HK-2 (cell line): ENCODE measurements around the gene RPL13A.
A peak's percentile ranks its signal among the peaks of the same experiment; 100 is the strongest.
"Not testable (repeated sequence)": the region's sequence is repeated elsewhere in the genome, so short reads cannot be mapped to it uniquely, and the experiment has no call there.

Experiments
- DNase-seq: peaks from one replicate; pipeline ENCODE4 v3.0.0-alpha.2; 2018; ENCODE audit not compliant: unreplicated experiment

RPL13A gene

DNA sequence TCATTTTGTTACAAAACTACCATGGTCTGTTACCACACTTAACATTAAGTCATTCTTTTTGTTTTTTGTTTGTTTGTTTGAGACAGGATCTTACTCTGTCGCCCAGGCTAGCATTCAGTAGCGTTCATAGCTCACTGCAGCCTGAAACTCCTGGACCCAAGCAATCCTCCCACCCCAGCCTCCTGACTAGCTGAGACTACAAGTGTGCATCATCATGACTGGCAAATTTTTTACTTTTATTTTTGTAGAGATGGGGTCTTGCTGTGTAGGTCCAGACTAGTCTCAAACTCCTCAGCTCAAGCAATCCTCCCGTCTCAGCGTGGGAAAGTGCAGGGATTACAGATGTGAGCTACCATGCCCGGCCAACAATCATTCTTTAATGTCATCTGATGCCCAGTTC lies 31.1 kb upstream of the RPL13A start:
- no peak for DNase-seq

DNA sequence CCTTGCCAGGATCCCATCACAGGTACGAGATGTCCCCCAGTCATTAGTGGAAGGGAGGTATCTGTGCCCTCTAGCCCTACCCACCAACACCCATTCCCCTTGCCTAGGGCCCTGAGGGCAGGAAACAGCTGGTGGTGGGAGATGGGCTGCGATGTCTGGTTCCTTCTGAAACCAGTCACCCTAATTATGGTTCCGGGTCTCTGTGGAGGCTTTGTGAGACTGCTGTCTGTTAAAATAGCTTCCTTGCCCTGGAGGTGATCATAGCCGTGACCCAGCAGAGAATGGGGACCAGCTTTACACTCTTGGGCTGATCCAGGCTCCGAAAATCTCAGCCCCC lies 28.9 kb upstream of the RPL13A start:
- DNase-seq: no peak

- no peak for DNase-seq
Measured at GRCh38 chr19:49459388-49459787, 28.0 kb upstream of the RPL13A start.

DNA sequence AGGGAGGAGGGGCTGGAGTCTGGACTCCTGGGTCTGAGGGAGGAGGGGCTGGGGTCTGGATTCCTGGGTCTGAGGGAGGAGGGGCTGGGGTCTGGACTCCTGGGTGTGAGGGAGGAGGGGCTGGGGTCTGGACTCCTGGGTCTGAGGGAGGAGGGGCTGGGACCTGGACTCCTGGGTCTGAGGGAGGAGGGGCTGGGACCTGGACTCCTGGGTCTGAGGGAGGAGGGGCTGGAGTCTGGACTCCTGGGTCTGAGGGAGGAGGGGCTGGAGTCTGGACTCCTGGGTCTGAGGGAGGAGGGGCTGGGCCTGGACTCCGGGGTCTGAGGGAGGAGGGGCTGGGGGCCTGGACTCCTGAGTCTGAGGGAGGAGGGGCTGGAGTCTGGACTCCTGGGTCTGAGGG lies 26.3 kb upstream of the RPL13A start:
- DNase-seq: not testable (repeated sequence)

DNA sequence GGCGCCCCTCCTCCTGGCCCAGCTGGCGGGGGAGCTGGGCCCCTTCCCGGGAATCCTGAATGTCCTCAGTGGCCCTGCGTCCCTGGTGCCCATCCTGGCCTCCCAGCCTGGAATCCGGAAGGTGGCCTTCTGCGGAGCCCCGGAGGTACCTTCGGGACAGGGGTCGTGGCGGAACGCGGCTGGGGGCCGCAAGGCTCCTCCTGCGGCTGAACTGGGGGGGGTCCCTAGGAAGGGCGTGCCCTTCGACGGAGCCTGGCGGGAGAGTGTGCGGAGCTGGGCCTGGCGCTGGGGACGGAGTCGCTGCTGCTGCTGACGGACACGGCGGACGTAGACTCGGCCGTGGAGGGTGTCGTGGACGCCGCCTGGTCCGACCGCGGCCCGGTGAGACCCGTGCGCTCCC lies 25.8 kb upstream of the RPL13A start:
- no peak for DNase-seq

DNA sequence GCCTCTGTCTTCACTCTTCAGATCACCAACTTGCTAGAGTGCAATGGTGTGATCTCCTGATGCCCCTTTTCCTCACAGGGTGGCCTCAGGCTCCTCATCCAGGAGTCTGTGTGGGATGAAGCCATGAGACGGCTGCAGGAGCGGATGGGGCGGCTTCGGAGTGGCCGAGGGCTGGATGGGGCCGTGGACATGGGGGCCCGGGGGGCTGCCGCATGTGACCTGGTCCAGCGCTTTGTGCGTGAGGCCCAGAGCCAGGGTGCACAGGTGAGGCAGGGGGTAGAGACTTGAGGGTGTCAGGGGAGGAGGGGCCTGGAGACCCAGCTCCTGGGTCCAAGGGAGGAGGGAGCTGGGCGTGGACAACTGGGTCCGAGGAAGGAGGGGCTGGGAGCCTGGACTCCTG lies 24.9 kb upstream of the RPL13A start:
- DNase-seq: no peak

DNA sequence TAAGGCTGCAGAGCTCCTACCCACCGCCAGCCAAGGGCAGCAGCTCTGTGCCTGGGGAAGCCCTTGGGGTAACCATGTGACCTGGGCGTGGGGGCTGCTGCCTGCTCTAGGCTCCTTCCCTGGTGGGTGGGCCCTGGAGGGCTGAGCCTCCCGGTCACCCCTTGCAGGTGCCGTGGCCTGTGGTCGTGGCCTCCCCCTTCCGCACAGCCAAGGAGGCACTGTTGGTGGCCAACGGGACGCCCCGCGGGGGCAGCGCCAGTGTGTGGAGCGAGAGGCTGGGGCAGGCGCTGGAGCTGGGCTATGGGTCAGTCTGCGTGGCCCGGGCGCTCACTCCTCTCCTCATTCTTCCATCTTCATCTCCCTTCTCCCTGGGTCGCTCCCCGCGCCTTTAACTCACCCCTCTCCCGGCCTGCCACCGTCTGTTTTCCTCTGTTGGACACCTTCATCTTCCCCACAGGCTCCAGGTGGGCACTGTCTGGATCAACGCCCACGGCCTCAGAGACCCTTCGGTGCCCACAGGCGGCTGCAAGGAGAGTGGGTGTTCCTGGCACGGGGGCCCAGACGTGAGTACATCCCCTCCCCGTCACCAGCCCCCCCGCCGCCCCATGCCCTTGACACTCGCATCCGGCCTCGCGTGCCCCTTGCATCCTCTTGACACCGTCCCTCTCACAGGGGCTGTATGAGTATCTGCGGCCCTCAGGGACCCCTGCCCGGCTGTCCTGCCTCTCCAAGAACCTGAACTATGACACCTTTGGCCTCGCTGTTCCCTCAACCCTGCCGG lies 23.3 kb upstream of the RPL13A start:
- no peak for DNase-seq

- DNase-seq: no peak
Measured at GRCh38 chr19:49465371-49465770, 22.0 kb upstream of the RPL13A start.

GRCh38 chr19:49468199-49468598 lies 19.2 kb upstream of the RPL13A start:
- no peak for DNase-seq

DNA sequence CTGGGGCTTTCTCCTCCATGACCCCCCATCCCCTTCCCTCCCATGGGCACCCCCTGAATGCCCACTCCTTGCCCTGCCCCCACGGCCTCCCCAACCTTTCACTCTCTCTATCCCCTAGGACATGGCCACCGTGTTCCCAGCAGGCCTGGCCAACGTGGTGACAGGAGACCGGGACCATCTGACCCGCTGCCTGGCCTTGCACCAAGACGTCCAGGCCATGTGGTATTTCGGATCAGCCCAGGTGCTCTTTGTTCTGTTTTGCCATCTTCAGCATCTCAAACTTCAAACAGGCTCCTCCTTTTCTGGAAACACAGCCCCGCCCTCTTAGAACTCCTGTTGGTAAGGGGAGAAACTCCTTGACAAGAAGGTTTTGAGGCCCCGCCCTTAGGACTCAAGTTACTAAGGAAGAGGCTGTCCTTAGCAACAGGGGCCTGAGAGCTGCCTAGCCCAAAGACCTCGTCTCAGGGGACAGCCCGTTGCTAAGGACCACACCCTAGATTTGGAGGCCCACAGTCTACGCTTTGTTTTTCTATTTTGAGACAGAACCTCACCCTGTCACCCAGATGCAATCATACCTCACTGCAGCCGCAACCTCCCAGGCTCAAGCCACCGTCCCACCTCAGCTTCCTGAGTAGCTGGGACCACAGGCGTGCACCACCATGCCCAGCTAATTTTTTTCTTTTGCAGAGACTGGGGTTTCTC lies 18.5 kb upstream of the RPL13A start:
- no peak for DNase-seq

DNA sequence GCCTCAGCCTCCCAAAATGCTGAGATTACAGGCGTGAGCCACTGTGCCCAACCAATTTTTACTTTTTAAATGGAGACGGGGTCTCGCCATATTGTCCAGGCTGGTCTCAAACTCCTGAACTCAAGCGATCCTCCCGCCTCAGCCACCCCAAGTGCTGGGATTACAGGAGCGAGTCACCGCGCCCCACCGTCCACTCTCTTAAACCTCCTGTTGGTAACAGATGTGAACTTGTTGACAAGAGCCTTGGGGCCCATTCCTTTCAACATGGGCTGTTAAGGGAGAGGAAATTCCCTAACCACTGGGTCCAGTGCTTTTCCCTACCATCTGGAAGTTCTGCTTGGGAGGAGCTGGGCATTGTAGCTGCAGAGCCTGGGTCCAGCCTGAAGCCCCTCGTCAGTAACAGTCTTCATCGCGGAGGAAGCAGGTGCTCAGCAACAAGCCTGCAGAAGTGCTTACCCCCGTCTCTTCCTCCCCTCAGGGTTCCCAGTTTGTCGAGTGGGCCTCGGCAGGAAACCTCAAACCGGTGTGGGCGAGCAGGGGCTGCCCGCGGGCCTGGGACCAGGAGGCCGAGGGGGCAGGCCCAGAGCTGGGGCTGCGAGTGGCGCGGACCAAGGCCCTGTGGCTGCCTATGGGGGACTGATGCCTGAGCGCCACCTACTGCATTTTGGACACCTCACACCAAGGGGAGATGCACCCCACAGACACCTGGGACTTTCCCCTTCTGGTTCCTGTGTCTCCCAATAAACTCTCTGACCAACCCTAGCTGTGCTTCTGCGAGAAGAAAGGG lies 17.4 kb upstream of the RPL13A start:
- no peak for DNase-seq

DNA sequence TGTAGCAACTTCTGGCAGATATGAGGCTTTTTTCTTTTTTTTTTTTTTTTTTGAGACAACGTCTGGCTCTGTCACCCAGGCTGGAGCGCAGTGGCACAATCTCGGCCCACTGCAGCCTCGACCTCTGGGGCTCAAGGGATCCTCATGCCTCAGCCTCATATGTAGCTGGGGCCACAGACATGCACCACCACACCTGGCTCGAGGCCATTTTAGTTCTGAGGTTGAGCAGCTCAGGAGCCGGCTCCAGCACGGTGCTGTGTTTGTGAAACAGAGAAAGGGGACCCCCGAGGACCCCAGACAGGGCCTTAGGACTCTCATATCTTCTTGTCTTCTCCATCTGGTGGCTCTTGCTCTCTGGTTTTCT lies 16.8 kb upstream of the RPL13A start:
- DNase-seq: no peak

DNA sequence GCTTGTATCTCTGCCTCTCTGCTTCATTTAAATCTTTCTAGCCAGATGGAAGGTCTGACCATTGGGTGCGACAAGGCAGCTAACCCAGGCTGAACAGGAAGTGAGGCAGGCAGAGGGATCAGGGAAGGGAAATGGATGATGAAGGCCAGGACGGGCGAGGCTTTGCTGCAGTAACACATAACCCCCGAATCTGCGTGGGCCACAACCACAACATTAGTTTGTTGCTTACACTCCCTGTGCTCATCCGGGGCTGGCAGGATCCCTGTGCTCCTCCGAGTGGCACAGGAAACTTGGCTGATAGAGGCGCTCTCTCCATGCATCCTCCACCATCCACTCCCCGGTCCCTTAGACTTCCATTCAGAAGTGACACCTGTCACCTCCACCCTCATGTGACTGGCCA lies 14.5 kb upstream of the RPL13A start:
- DNase-seq: no peak

DNA sequence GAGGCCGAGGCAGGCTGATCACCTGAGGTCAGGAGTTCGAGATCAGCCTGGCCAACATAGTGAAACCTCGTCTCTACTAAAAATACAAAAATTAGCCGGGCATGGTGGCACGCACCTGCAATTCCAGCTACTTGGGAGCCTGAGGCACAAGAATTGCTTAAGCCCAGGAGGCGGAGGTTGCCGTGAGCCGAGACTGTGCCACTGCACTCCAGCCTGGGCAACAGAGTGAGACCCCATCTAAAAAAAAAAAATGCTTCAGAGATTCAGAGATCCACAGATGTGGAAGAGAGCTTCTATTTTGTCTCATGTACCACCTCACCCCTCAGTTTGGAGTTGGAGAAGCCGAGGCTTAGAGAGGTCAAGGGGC lies 13.9 kb upstream of the RPL13A start:
- not testable (repeated sequence) for DNase-seq

GRCh38 chr19:49473868-49474541 lies 13.4 kb upstream of the RPL13A start, which contains the start of gene FLT3LG:
TSS of gene FLT3LG (plus strand) at chr19:49474215. CDS start at chr19:49474640, 425 bp downstream.
- DNase-seq: peak; percentile 69

- no peak for DNase-seq
Measured at GRCh38 chr19:49474542-49474924, 12.9 kb upstream of the RPL13A start.

GRCh38 chr19:49475191-49475917 lies 12.1 kb upstream of the RPL13A start:
- DNase-seq: no peak

DNA sequence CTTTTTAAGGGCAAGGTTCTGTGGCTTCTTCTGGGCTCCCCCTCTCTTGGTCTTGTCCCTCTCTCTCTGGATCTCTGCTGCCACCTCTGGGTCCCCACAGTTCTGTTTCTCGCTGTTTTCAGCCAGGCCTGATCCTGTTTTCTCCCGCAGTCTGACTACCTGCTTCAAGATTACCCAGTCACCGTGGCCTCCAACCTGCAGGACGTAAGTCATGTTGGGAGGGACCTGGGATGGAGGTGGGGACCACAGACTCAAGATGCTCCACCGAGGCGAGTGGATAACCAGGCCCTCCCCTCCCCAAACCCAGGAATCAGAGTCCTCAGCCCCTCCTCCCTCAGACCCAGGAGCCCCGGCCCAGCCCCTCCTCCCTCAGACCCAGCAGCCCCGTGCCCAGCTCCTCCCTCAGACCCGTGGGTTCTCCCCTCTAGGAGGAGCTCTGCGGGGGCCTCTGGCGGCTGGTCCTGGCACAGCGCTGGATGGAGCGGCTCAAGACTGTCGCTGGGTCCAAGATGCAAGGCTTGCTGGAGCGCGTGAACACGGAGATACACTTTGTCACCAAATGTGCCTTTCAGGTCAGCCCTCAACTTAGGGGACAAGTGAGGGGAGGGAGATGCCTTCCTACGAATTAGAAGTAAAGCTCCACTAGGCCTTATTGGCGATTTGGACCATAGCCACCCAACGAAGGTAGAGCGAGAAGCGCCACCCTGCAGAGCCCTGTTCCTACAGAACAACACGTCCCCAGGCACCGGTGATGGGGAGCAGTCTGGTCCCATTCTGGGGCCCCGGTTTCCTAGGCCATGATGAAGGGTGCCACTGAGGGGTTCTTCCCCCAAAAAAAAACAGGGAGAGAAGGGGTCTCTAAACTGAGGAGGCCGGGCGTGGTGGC lies 11.2 kb upstream of the RPL13A start:
- DNase-seq: no peak

GRCh38 chr19:49479975-49480628 lies 7.3 kb upstream of the RPL13A start:
- no peak for DNase-seq
